ENCODE data around the gene C20orf173. TPM values are rescaled to one million over a fixed set of nuclear protein-coding genes. Genes with fewer than 3 reads are reported as not detected.
"Not testable (repeated sequence)": the region's sequence is repeated elsewhere in the genome, so short reads cannot be mapped to it uniquely, and the experiment has no call there.

The C20orf173 gene
- polyA plus RNA-seq, 2 donors: not detected

- not testable (repeated sequence) for H3K9me3 ChIP-seq (ENCODE audit: control insufficient read depth in 2 of 2, insufficient read depth in 1 of 2, low read depth in 1 of 2, low read length in 1 of 2); H3K27ac ChIP-seq (ENCODE audit: low read depth in 2 of 2, low read length in 1 of 2); H3K4me3 ChIP-seq (ENCODE audit: low read depth in 1 of 2, low read length in 2 of 2); H3K4me1 ChIP-seq (ENCODE audit: control insufficient read depth in 2 of 2, insufficient read depth in 2 of 2, low read length in 1 of 2); H3K27me3 ChIP-seq (ENCODE audit: control insufficient read depth in 1 of 2, insufficient read depth in 2 of 2, low read length in 2 of 2)
- H3K36me3 ChIP-seq (ENCODE audit: control insufficient read depth in 2 of 2, insufficient read depth in 2 of 2, low read length in 1 of 2): peaks cover 16 to 50% of the 10 kb centered on the region in 2 donors
- WGBS, 2 donors: 69 to 75% methylated on average over 4 of the region's 4 CpGs
Observed at GRCh38 chr20:35555461-35555860, 26.0 kb upstream of the C20orf173 start.

GRCh38 chr20:35552914-35553313, 23.5 kb upstream of the C20orf173 start:
- Histone ChIP-seq H3K27me3 (ENCODE audit: control insufficient read depth in 1 of 2, insufficient read depth in 2 of 2, low read length in 2 of 2) (no peaks in the 10 kb centered on the region), H3K4me3 (ENCODE audit: low read depth in 1 of 2, low read length in 2 of 2) (no peak overlapping the region), H3K9me3 (ENCODE audit: control insufficient read depth in 2 of 2, insufficient read depth in 1 of 2, low read depth in 1 of 2, low read length in 1 of 2) (no peaks in the 10 kb centered on the region), H3K27ac (ENCODE audit: low read depth in 2 of 2, low read length in 1 of 2) (no peak overlapping the region), H3K4me1 (ENCODE audit: control insufficient read depth in 2 of 2, insufficient read depth in 2 of 2, low read length in 1 of 2) (no peaks in the 10 kb centered on the region), H3K36me3 (ENCODE audit: control insufficient read depth in 2 of 2, insufficient read depth in 2 of 2, low read length in 1 of 2) (peaks cover 16 to 51% of the 10 kb centered on the region in 2 donors)
- 93 to 94% methylated on average over 3 of the region's 3 CpGs for WGBS, 2 donors

- H3K9me3 ChIP-seq (ENCODE audit: control insufficient read depth in 2 of 2, insufficient read depth in 1 of 2, low read depth in 1 of 2, low read length in 1 of 2): no peaks in the 10 kb centered on the region
- 64 to 73% methylated on average over 4 of the region's 4 CpGs for WGBS, 2 donors
- H3K36me3 ChIP-seq (ENCODE audit: control insufficient read depth in 2 of 2, insufficient read depth in 2 of 2, low read length in 1 of 2): peaks cover 21 to 42% of the 10 kb centered on the region in 2 donors
- H3K27ac ChIP-seq (ENCODE audit: low read depth in 2 of 2, low read length in 1 of 2): no peak overlapping the region
- no peaks in the 10 kb centered on the region for H3K27me3 ChIP-seq (ENCODE audit: control insufficient read depth in 1 of 2, insufficient read depth in 2 of 2, low read length in 2 of 2)
- H3K4me1 ChIP-seq (ENCODE audit: control insufficient read depth in 2 of 2, insufficient read depth in 2 of 2, low read length in 1 of 2): no peaks in the 10 kb centered on the region
- no peak overlapping the region for H3K4me3 ChIP-seq (ENCODE audit: low read depth in 1 of 2, low read length in 2 of 2)
Observed at GRCh38 chr20:35551503-35551902, 22.1 kb upstream of the C20orf173 start.

- H3K4me3 ChIP-seq (ENCODE audit: low read depth in 1 of 2, low read length in 2 of 2): no peak overlapping the region
- H3K9me3 ChIP-seq (ENCODE audit: control insufficient read depth in 2 of 2, insufficient read depth in 1 of 2, low read depth in 1 of 2, low read length in 1 of 2): no peaks in the 10 kb centered on the region
- H3K27ac ChIP-seq (ENCODE audit: low read depth in 2 of 2, low read length in 1 of 2): no peak overlapping the region
- H3K27me3 ChIP-seq (ENCODE audit: control insufficient read depth in 1 of 2, insufficient read depth in 2 of 2, low read length in 2 of 2): no peaks in the 10 kb centered on the region
- WGBS, 2 donors: 81 to 83% methylated on average over 9 of the region's 9 CpGs
- peaks cover 4 to 6% of the 10 kb centered on the region in 2 donors for H3K4me1 ChIP-seq (ENCODE audit: control insufficient read depth in 2 of 2, insufficient read depth in 2 of 2, low read length in 1 of 2)
- H3K36me3 ChIP-seq (ENCODE audit: control insufficient read depth in 2 of 2, insufficient read depth in 2 of 2, low read length in 1 of 2): peaks cover 5 to 21% of the 10 kb centered on the region in 2 donors
Observed at GRCh38 chr20:35547329-35547728, 17.9 kb upstream of the C20orf173 start.

- H3K27ac ChIP-seq (ENCODE audit: low read depth in 2 of 2, low read length in 1 of 2): no peak overlapping the region
- H3K4me1 ChIP-seq (ENCODE audit: control insufficient read depth in 2 of 2, insufficient read depth in 2 of 2, low read length in 1 of 2): peaks cover 4 to 6% of the 10 kb centered on the region in 2 donors
- WGBS, 2 donors: 76 to 86% methylated on average over 1 of the region's 1 CpG
- peaks cover 5 to 12% of the 10 kb centered on the region in 2 donors for H3K36me3 ChIP-seq (ENCODE audit: control insufficient read depth in 2 of 2, insufficient read depth in 2 of 2, low read length in 1 of 2)
- no peaks in the 10 kb centered on the region for H3K9me3 ChIP-seq (ENCODE audit: control insufficient read depth in 2 of 2, insufficient read depth in 1 of 2, low read depth in 1 of 2, low read length in 1 of 2)
- H3K27me3 ChIP-seq (ENCODE audit: control insufficient read depth in 1 of 2, insufficient read depth in 2 of 2, low read length in 2 of 2): no peaks in the 10 kb centered on the region
- H3K4me3 ChIP-seq (ENCODE audit: low read depth in 1 of 2, low read length in 2 of 2): no peak overlapping the region
Observed at GRCh38 chr20:35546127-35546526, 16.7 kb upstream of the C20orf173 start.

- WGBS, 2 donors: 94 to 95% methylated on average over 7 of the region's 7 CpGs
- H3K36me3 ChIP-seq (ENCODE audit: control insufficient read depth in 2 of 2, insufficient read depth in 2 of 2, low read length in 1 of 2): peaks cover 5 to 12% of the 10 kb centered on the region in 2 donors
- not testable (repeated sequence) for H3K27me3 ChIP-seq (ENCODE audit: control insufficient read depth in 1 of 2, insufficient read depth in 2 of 2, low read length in 2 of 2); H3K4me3 ChIP-seq (ENCODE audit: low read depth in 1 of 2, low read length in 2 of 2); H3K4me1 ChIP-seq (ENCODE audit: control insufficient read depth in 2 of 2, insufficient read depth in 2 of 2, low read length in 1 of 2); H3K9me3 ChIP-seq (ENCODE audit: control insufficient read depth in 2 of 2, insufficient read depth in 1 of 2, low read depth in 1 of 2, low read length in 1 of 2); H3K27ac ChIP-seq (ENCODE audit: low read depth in 2 of 2, low read length in 1 of 2)
Observed at GRCh38 chr20:35544941-35545340, 15.5 kb upstream of the C20orf173 start.

- Histone ChIP-seq H3K27me3 (ENCODE audit: control insufficient read depth in 1 of 2, insufficient read depth in 2 of 2, low read length in 2 of 2) (no peaks in the 10 kb centered on the region), H3K9me3 (ENCODE audit: control insufficient read depth in 2 of 2, insufficient read depth in 1 of 2, low read depth in 1 of 2, low read length in 1 of 2) (no peaks in the 10 kb centered on the region), H3K36me3 (ENCODE audit: control insufficient read depth in 2 of 2, insufficient read depth in 2 of 2, low read length in 1 of 2) (peaks cover 5 to 12% of the 10 kb centered on the region in 2 donors), H3K4me3 (ENCODE audit: low read depth in 1 of 2, low read length in 2 of 2) (no peak overlapping the region), H3K27ac (ENCODE audit: low read depth in 2 of 2, low read length in 1 of 2) (no peak overlapping the region), H3K4me1 (ENCODE audit: control insufficient read depth in 2 of 2, insufficient read depth in 2 of 2, low read length in 1 of 2) (peaks cover 4 to 6% of the 10 kb centered on the region in 2 donors)
- WGBS, 2 donors: 94 to 96% methylated on average over 16 of the region's 16 CpGs
Observed at GRCh38 chr20:35544436-35544835, 15.0 kb upstream of the C20orf173 start.

GRCh38 chr20:35542990-35543389, 13.5 kb upstream of the C20orf173 start:
- no peak overlapping the region for H3K27ac ChIP-seq (ENCODE audit: low read depth in 2 of 2, low read length in 1 of 2)
- H3K4me3 ChIP-seq (ENCODE audit: low read depth in 1 of 2, low read length in 2 of 2): no peak overlapping the region
- no peaks in the 10 kb centered on the region for H3K9me3 ChIP-seq (ENCODE audit: control insufficient read depth in 2 of 2, insufficient read depth in 1 of 2, low read depth in 1 of 2, low read length in 1 of 2)
- WGBS, 2 donors: 92 to 95% methylated on average over 1 of the region's 1 CpG
- no peaks in the 10 kb centered on the region for H3K27me3 ChIP-seq (ENCODE audit: control insufficient read depth in 1 of 2, insufficient read depth in 2 of 2, low read length in 2 of 2)
- H3K4me1 ChIP-seq (ENCODE audit: control insufficient read depth in 2 of 2, insufficient read depth in 2 of 2, low read length in 1 of 2): peaks cover 4 to 6% of the 10 kb centered on the region in 2 donors
- H3K36me3 ChIP-seq (ENCODE audit: control insufficient read depth in 2 of 2, insufficient read depth in 2 of 2, low read length in 1 of 2): peaks cover 3 to 5% of the 10 kb centered on the region in 2 donors

- H3K36me3 ChIP-seq (ENCODE audit: control insufficient read depth in 2 of 2, insufficient read depth in 2 of 2, low read length in 1 of 2): peaks cover 0 to 2% of the 10 kb centered on the region in 2 donors
- 6 to 7% methylated on average over 56 to 57 of the region's 57 CpGs for whole genome bisulfite sequencing, 2 donors
- H3K4me3 ChIP-seq (ENCODE audit: low read depth in 1 of 2, low read length in 2 of 2): peak within 1 kb of the TSS; percentile 71 to 94
- peaks cover 4 to 6% of the 10 kb centered on the region in 2 donors for H3K4me1 ChIP-seq (ENCODE audit: control insufficient read depth in 2 of 2, insufficient read depth in 2 of 2, low read length in 1 of 2)
- no peaks in the 10 kb centered on the region for H3K27me3 ChIP-seq (ENCODE audit: control insufficient read depth in 1 of 2, insufficient read depth in 2 of 2, low read length in 2 of 2)
- peak within 1 kb of the TSS; percentile 68 to 83 for H3K27ac ChIP-seq (ENCODE audit: low read depth in 2 of 2, low read length in 1 of 2)
- H3K9me3 ChIP-seq (ENCODE audit: control insufficient read depth in 2 of 2, insufficient read depth in 1 of 2, low read depth in 1 of 2, low read length in 1 of 2): no peaks in the 10 kb centered on the region
Observed at GRCh38 chr20:35541783-35542662, 12.6 kb upstream of the C20orf173 start, which contains the start of gene ERGIC3. ERGIC3 (plus strand) TSS chr20:35542078; CDS start chr20:35542098, 20 bp downstream.

All from esophagus (tissue), 2 donors.